ENCODE measurements around the gene DEDD.

The DEDD gene

DNA sequence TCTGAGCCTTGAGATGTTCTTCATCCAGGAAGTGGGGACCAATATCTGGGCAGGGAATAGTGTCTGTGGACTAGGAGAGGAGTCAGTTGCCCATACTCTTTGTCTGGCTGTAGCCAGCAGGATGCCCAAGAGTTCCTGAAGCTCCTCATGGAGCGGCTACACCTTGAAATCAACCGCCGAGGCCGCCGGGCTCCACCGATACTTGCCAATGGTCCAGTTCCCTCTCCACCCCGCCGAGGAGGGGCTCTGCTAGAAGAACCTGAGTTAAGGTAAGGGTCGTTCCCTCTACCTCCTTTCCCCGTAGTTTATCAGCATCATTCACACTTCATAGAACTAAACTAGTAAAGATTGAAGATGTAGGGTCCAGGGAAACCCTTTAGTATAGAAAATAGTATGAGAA, 30.3 kb upstream of the DEDD start:
- DNase-seq, result no peak

DNA sequence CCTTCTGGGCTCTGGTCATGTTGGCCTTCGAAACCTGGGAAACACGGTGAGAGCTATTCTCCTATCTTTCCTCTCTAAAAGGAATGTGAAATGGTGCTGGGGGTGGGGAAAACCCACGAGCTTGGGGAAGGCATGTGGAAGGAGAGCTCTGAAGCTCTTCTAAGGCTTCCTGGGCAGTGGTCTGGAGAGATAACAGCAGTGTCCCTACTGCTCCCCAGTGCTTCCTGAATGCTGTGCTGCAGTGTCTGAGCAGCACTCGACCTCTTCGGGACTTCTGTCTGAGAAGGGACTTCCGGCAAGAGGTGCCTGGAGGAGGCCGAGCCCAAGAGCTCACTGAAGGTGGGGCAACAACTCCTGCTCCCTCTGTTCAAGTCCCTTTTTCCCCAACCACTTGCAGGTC, 29.6 kb upstream of the DEDD start:
- no peak for DNase-seq

DNA sequence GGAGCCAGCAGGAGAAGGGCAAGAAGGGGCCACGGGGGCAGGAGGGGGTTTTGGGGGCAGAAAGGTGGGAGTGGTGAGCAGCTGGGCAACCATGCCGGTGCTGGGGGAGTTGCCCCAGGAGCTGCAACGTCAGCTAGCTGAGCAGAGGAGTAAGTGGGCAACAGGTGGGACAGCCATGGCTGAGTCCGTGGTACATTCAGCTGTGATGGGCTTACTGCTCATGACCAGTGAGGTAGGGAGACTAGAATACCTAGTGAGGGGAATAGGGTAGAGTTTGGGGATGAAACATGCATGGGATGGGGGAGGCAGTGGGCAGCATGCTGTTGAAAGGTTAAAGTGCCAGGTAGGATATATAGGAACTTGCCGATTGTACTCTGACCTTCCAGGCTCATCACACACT, 29.2 kb upstream of the DEDD start:
- DNase-seq, result no peak

DNA sequence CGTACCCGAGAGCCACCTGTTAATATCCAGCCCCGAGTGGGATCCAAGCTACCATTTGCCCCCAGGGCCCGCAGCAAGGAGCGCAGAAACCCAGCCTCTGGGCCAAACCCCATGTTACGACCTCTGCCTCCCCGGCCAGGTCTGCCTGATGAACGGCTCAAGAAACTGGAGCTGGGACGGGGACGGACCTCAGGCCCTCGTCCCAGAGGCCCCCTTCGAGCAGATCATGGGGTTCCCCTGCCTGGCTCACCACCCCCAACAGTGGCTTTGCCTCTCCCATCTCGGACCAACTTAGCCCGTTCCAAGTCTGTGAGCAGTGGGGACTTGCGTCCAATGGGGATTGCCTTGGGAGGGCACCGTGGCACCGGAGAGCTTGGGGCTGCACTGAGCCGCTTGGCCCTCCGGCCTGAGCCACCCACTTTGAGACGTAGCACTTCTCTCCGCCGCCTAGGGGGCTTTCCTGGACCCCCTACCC, 28.2 kb upstream of the DEDD start:
- no peak for DNase-seq

- peak in 2 of 6 experiments; percentile 29 to 43 for DNase-seq
Observed at GRCh38 chr1:161159913-161160243, 27.4 kb upstream of the DEDD start.

- peak; percentile 82 to 93 (median 88) for DNase-seq
Observed at GRCh38 chr1:161159087-161159912, 26.8 kb upstream of the DEDD start, which contains the start of gene USP21. Gene USP21, plus strand, starts transcription at chr1:161159500. Its CDS starts 1,141 bp downstream, at chr1:161160641.

DNA sequence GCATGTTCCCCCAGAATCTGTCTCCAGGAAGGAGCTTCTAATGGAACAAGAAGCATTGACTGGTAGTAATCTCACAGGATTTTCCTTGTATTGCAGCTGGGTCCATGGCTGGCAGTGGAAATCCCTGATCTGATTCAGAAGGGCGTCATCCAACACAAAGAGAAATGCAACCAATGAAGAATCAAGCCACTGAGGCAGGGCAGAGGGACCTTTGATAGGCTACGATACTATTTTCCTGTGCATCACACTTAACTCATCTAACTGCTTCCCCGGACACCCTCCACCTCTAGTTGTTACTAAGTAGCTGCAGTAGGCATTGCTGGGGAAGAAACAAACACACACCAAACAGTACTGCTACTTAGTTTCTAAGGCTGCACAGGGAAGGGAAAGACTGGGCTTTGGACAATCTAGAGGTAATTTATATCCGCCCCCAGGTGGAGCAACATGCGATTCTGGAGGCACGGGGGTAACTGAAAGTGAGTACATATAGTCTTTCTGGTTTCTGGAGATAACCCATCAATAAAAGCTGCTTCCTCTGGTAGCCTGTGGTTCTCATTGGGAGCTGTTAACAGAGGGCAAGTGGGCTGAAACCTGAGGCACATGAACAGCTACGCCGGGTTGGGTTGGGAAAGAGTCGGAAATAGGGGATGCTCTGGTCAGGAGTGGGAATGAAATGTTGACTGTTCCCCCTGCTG, 26.0 kb upstream of the DEDD start:
- DNase-seq, result no peak

GRCh38 chr1:161157867-161158266, 25.4 kb upstream of the DEDD start:
- no peak for DNase-seq

- DNase-seq, result peak; percentile 71 to 91 (median 80)
Observed at GRCh38 chr1:161153682-161154337, 21.3 kb upstream of the DEDD start, which contains the start of gene UFC1. Gene UFC1, plus strand, starts transcription at chr1:161153978. Its CDS starts 20 bp downstream, at chr1:161153998.

DNA sequence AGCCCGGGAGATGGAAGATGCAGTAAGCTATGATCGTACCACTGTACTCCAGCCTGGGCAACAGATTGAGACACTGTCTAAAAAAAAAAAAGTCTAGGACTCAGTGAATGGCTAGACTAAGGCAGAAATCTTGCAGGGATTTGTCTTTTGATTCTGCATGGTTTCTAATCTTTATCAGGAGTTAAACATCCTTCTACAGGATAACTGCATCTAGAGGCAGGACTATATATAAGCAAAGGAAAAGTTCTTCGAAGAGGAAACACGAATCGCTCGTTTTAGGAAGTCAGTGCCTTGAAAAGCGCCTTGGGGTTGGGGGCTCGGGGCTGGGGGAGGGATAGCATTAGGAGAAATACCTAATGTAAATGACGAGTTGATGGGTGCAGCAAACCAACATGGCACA, 20.7 kb upstream of the DEDD start:
- no peak for DNase-seq

DNA sequence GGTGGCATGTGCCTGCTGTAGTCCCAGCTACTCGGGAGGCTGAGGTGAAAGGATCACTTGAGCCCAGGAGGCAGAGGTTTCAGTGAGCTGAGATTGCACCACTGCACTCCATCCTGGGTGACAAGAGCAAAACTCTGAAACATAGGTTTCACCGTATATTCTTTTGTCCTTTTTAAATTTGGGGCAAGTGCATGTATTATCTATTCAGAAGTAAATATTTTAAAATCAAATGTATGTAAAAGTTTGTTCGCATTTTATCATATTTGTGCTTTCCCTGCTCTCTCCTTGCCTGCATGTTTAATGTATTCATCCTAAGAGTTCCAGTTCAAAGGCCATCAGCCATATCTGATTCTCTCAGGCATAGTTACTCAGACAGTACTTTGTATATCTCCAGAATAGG, 13.4 kb upstream of the DEDD start:
- no peak for DNase-seq

GRCh38 chr1:161140755-161141400, 8.4 kb upstream of the DEDD start:
- no peak for DNase-seq

GRCh38 chr1:161139766-161140165, 7.3 kb upstream of the DEDD start:
- DNase-seq, result peak in 4 of 6 experiments; percentile 25 to 51 (median 43)

GRCh38 chr1:161138431-161138830, 6.0 kb upstream of the DEDD start:
- no peak for DNase-seq

- no peak for DNase-seq
Observed at GRCh38 chr1:161137881-161138280, 5.4 kb upstream of the DEDD start.

GRCh38 chr1:161133220-161133740, 813 bp upstream of the DEDD start:
- DNase-seq, result no peak

GRCh38 chr1:161131523-161132409, 701 bp downstream of the DEDD start:
- DNase-seq, result peak in 1 of 6 experiments; percentile 16

DNA sequence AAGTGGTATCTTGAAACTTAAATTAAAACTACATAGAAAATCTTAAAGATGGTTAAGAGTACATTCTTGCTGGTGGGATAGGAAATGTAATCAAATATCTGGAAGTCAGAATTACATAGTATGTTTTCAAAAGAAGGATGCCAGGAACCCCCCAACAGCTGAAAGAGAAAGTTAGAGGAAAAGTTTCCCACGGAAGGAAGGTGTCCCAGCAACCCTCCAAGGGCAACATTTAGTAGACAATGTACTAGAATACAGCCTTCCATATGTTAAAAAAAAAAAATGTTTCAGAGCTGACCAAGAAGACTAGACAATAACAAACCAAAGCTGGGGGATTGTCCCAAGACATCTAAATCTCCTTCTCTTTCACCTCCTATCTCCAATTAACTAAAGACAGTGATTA, 2.2 kb downstream of the DEDD start:
- no peak for DNase-seq

- no peak for DNase-seq
Observed at GRCh38 chr1:161128591-161129420, 3.7 kb downstream of the DEDD start.

DNA sequence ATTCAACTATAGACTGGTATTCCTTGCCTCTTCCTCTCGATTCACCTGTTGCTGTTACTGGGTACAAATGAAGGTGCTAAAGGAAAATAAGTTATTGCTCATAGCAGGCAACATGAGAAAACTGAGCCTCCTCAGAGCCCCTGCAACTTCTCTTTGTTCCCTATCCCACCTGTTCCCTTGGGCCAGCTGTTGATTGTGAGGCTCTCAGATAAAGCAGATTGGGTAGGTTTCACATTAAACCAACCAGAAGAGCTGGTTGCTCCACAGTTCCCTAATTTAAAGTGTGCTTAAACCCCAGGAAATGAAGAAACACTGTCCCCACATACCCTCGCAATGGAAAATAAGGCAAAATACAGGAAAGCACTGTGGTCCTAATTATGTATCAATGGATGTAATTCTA, 4.8 kb downstream of the DEDD start:
- no peak for DNase-seq

DNA sequence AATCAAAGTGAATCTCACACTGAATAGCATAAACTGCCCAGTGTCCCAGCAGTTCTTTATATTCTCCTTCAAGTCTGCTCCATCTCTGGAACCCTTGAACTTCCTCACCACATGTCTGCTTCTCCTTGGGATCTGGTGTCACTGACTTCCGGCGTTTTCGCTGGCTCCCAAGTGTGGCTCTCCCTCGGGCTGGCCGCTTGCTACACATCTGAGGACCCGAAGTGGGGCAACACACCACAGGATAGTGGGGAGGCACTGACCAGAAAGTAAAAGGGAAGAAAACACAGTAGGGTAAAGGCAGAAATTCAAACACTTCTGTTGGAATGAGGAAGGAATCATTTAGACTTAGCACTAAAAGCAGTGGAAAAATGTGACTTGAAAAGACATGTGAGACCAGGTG, 9.5 kb downstream of the DEDD start:
- no peak for DNase-seq

All from stimulated activated naive CD4-positive, alpha-beta T cell (primary cell).